Lower lobe of right lung (tissue), 2 donors: ENCODE results near the gene KLF11. TPM values are rescaled to one million over a fixed set of nuclear protein-coding genes. Genes with fewer than 3 reads are reported as not detected.

Experiments used
- ATAC-seq, 2 donors: fragments of 200-7000 bp; cut with Tn5 transposase; one replicate each; pipeline ENCODE4 v1.9.1; 2020 to 2022; ENCODE audit warnings: mild to moderate bottlenecking in 2 of 2, moderate library complexity in 2 of 2
- DNase-seq: peaks from one replicate; pipeline ENCODE4 v3.0.0-alpha.2; 2020
- H3K27ac ChIP-seq: fragments of 200-600 bp; one replicate; pipeline ENCODE4 v1.8.0; 2022
- H3K27me3 ChIP-seq: fragments of 200-600 bp; one replicate; pipeline ENCODE4 v1.8.0; 2022; ENCODE audit warnings: low read depth
- H3K36me3 ChIP-seq: fragments of 200-600 bp; one replicate; pipeline ENCODE4 v1.8.0; 2022; ENCODE audit warnings: mild to moderate bottlenecking
- H3K4me1 ChIP-seq: fragments of 200-600 bp; one replicate; pipeline ENCODE4 v1.8.0; 2022
- H3K4me3 ChIP-seq: fragments of 200-600 bp; one replicate; pipeline ENCODE4 v1.8.0; 2022; ENCODE audit warnings: mild to moderate bottlenecking
- H3K9me3 ChIP-seq: fragments of 200-600 bp; one replicate; pipeline ENCODE4 v1.8.0; 2022
- CTCF ChIP-seq: fragments of 200-600 bp; IDR thresholded peaks from one replicate; pipeline ENCODE4 v1.8.0; 2022; ENCODE audit warnings: antibody characterized with exemption, mild to moderate bottlenecking
- intact Hi-C: fragments of 100-400 bp; cut with DNase I; formaldehyde crosslinking; loops from one replicate; pipeline ENCODE4 v1.11.0; 2022
- total RNA-seq: library from RNA; stranded (reverse); fragmentation: NEBNext Ultra II Directional; extraction: Animal tissue kit (Norgen Biotek cat#: 25700); gene quantifications from one replicate; pipeline ENCODE4 v1.2.1, GENCODE V29; 2021
- donor health status: DM: no; HTN: yes; CAD: no; lungs with severe emphysema.

The KLF11 gene
- total RNA-seq, 1 donor from 2014 or later, result 40.8 TPM

- TF ChIP-seq CTCF, result no peak
- intact Hi-C loops, result no loop called here
Observed at GRCh38 chr2:10058251-10059015, 15.1 kb downstream of the KLF11 start.

GRCh38 chr2:10059016-10059351 lies 15.6 kb downstream of the KLF11 start:
- peaks cover 26% of the 10 kb centered on the region for H3K4me1 ChIP-seq
- H3K36me3 ChIP-seq, result peaks cover 19% of the 10 kb centered on the region
- intact Hi-C loops, result no loop called here
- H3K27me3 ChIP-seq, result no peaks in the 10 kb centered on the region
- H3K9me3 ChIP-seq, result no peaks in the 10 kb centered on the region
- H3K27ac ChIP-seq, result no peak overlapping the region
- DNase-seq, result peak; percentile 32
- ATAC-seq, result no peak
- H3K4me3 ChIP-seq, result no peak overlapping the region
- TF ChIP-seq CTCF, result no peak

More at GRCh38 chr2:10058251-10059015, 15.1 kb downstream of the KLF11 start:
- Histone ChIP-seq H3K9me3 (no peaks in the 10 kb centered on the region), H3K4me3 (no peak overlapping the region), H3K27ac (peak overlapping the region; percentile 62), H3K4me1 (peaks cover 31% of the 10 kb centered on the region), H3K36me3 (peaks cover 24% of the 10 kb centered on the region), H3K27me3 (no peaks in the 10 kb centered on the region)
- no peak for ATAC-seq
- peak; percentile 38 for DNase-seq

- no peak for TF ChIP-seq CTCF
- peaks cover 11% of the 10 kb centered on the region for H3K36me3 ChIP-seq
- intact Hi-C loops, result no loop called here
- no peak overlapping the region for H3K4me3 ChIP-seq
- H3K4me1 ChIP-seq, result peaks cover 20% of the 10 kb centered on the region
- no peaks in the 10 kb centered on the region for H3K9me3 ChIP-seq
- no peak overlapping the region for H3K27ac ChIP-seq
- peak; percentile 36 for DNase-seq
- no peak for ATAC-seq
- no peaks in the 10 kb centered on the region for H3K27me3 ChIP-seq
Observed at GRCh38 chr2:10059552-10060335, 16.4 kb downstream of the KLF11 start.

GRCh38 chr2:10061221-10061925 lies 18.0 kb downstream of the KLF11 start:
- no peak overlapping the region for H3K27ac ChIP-seq

More at GRCh38 chr2:10061221-10061925, 18.0 kb downstream of the KLF11 start:
- ATAC-seq (no peak), DNase-seq (peak; percentile 22)
- TF ChIP-seq CTCF, result no peak
- no peaks in the 10 kb centered on the region for H3K27me3 ChIP-seq
- no peaks in the 10 kb centered on the region for H3K36me3 ChIP-seq
- intact Hi-C loops, result no loop called here
- H3K4me1 ChIP-seq, result peaks cover 16% of the 10 kb centered on the region
- H3K9me3 ChIP-seq, result no peaks in the 10 kb centered on the region
- H3K4me3 ChIP-seq, result no peak overlapping the region
